Brain microvascular endothelial cell (primary cell): ENCODE measurements around the gene TOP2B.

Experiments
- DNase-seq: peaks from one replicate; pipeline ENCODE4 v3.0.0-alpha.2; 2020
- H3K27ac ChIP-seq: fragments of 250-450 bp; sonication (Bioruptor Pico); 2 replicates; pipeline ENCODE4 v1.5.1; 2020; ENCODE audit warnings: mild to moderate bottlenecking, moderate library complexity
- H3K27me3 ChIP-seq: fragments of 250-450 bp; sonication (Bioruptor Pico); replicated peaks from 2 replicates; pipeline ENCODE4 v1.5.1; 2020; ENCODE audit warnings: mild to moderate bottlenecking
- H3K36me3 ChIP-seq: fragments of 250-450 bp; sonication (Bioruptor Pico); replicated peaks from 2 replicates; pipeline ENCODE4 v1.5.1; 2020; ENCODE audit warnings: mild to moderate bottlenecking
- H3K4me3 ChIP-seq: 2 replicates; pipeline ENCODE4 v1.5.1; 2011; ENCODE audit warnings: low read depth, mild to moderate bottlenecking, control low read depth, low read length, moderate library complexity
- in situ Hi-C: cut with HindIII; loops from 2 replicates; pipeline ENCODE4 v1.10.0; 2017; ENCODE audit warnings: low sequenced_read_pairs, low pct_ligation_motif_present
- TF ChIP-seq, protein P1 (sequence below): IDR thresholded peaks from 2 replicates; pipeline ENCODE4 v1.5.1; 2011; ENCODE audit warnings: low read depth, mild to moderate bottlenecking, moderate library complexity, low read length, control low read depth, inconsistent platforms; ENCODE audit errors: missing control alignments

Gene TOP2B

DNA sequence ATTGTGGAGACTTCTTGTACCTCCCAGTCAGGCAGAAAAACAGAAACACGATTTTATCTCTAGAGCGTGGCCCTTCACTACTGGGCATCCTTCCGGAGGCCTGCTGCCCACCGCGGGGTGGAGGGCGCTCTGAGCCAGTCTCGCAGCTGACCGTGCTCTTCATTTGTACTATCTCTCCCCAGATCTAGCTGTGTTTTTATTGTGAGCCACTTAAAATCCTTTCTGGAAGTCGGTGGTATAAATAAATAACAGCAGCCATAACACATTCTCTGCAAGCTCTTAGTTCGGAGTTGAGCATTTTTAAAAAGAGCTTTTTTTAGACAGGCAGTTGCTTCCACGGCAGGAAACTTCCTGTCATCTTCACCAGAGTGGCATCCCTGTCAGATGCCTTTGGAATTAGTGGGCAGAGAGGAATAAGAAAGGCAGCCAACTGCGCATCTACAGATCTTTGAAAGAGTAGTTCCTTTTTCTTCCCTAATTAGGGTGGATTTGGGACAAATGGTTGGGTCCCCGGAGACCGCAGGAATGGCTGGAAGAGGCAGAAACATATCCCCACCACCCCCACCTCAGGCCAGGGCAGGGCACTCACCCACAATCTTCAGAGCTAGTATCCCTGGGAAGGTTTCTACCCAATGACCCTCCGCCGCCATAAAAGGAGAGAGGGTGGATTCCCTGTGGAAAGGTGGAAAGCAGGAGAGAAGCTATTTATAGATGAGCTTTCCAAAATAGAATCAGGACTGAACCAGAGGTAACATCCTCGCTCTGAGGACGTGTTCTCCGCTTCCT is 91.1 kb downstream of the TOP2B start:
- peak; percentile 61 for DNase-seq
- Histone ChIP-seq H3K27ac (peak overlapping the region; percentile 78), H3K27me3 (no peaks in the 10 kb centered on the region), H3K36me3 (peaks cover 51% of the 10 kb centered on the region), H3K4me3 (no peak overlapping the region)
- TF ChIP-seq, protein P1, sequence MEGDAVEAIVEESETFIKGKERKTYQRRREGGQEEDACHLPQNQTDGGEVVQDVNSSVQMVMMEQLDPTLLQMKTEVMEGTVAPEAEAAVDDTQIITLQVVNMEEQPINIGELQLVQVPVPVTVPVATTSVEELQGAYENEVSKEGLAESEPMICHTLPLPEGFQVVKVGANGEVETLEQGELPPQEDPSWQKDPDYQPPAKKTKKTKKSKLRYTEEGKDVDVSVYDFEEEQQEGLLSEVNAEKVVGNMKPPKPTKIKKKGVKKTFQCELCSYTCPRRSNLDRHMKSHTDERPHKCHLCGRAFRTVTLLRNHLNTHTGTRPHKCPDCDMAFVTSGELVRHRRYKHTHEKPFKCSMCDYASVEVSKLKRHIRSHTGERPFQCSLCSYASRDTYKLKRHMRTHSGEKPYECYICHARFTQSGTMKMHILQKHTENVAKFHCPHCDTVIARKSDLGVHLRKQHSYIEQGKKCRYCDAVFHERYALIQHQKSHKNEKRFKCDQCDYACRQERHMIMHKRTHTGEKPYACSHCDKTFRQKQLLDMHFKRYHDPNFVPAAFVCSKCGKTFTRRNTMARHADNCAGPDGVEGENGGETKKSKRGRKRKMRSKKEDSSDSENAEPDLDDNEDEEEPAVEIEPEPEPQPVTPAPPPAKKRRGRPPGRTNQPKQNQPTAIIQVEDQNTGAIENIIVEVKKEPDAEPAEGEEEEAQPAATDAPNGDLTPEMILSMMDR: no peak
- in situ Hi-C loops: no loop called here

DNA sequence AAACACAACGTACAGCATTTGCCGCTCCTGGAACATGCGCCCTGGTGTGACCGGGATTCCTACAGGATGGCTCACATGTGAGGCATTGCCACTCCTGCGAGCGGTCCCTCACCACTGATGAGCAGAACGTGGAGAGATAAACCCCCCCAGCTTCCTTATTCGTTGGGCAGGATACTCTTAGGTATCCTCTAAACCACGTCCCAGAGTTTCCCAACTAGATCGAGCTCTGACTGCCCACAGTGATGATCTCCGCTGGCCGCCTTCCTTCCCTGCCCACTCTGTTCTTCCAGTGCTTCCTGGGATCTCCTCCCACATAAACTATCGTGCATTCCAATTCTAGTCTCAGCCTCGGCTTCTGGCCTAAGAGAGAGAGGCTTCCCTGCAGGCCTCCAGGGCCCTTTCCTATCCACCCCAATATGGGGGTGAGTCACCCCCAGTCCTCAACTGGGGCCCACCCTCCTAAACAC is 91.8 kb downstream of the TOP2B start:
- no peaks in the 10 kb centered on the region for H3K27me3 ChIP-seq
- peaks cover 51% of the 10 kb centered on the region for H3K36me3 ChIP-seq
- DNase-seq: peak; percentile 66
- H3K4me3 ChIP-seq: no peak overlapping the region
- TF ChIP-seq, protein P1: no peak
- in situ Hi-C loops: no loop called here
- H3K27ac ChIP-seq: peak overlapping the region; percentile 78

DNA sequence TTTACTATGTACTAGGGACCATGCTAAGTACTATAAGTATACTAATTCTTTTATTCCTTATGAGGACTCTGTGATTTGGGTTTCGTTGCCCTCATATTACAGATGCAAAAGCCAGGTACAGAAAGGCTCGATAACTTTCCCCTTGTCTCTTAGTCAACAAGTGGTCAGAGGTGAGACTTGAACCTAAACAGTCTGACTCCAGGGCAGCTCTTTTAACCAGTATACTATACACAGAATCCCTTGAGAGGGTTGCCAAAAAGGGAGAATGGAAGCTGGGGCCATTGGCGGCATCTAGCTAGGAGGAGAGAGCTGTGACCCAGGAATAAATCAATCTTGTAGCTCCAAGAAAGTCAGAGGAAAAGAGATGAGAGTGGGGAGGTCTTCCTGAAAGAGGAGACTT is 92.4 kb downstream of the TOP2B start:
- Histone ChIP-seq H3K27ac (peak overlapping the region; percentile 78), H3K4me3 (no peak overlapping the region), H3K36me3 (peaks cover 53% of the 10 kb centered on the region), H3K27me3 (no peaks in the 10 kb centered on the region)
- TF ChIP-seq, protein P1: no peak
- in situ Hi-C loops: no loop called here
- DNase-seq: no peak

DNA sequence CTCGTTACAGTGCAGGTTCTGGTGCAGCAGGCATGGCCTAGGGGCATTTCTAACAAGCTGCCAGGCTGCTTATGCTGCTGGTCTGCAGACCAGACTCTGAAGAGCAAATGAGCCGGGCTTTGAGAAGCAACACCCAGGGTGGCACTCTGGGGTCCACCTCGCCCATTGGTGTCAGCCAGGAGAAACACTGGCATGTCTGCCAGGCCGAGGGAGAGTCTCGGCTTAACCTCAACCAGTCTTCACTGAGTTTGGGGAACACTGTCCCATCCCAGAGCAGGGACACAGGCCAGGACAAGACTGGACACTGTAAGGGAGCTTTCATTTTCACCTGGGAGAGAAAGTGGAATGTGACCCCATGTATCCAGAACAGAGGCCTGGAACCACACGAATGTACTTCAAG is 93.4 kb downstream of the TOP2B start:
- peaks cover 48% of the 10 kb centered on the region for H3K36me3 ChIP-seq
- TF ChIP-seq, protein P1: no peak

DNA sequence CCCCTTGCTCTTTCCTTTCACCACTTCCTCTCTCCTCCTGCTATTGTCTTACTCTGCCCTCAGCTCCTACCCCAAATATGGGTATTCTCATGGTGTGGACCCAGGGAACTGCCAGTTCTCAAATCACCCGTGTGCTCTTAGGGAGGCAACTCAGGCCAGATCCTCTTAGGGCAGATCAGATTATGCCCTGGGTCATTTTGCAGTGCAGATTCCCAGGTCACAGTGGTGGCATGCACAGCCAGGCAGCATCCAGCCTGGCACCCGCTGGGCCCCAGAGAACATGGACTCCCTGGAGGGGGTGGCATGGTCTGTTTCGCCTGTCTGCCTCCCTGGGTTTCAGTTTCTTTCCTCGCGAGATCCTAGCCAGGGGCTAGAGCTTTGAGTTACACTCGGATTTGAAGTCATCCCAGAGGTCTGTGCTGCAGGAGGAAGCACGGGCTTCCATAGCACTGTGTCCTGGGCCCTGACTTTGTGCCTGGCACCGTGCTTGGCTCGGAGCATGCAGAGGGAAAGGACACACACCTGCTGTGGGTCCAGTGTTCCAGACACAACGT is 96.1 kb downstream of the TOP2B start:
- TF ChIP-seq, protein P1: no peak
- H3K4me3 ChIP-seq: no peak overlapping the region
- no peaks in the 10 kb centered on the region for H3K27me3 ChIP-seq
- in situ Hi-C loops: no loop called here
- no peak for DNase-seq
- no peak overlapping the region for H3K27ac ChIP-seq
- peaks cover 34% of the 10 kb centered on the region for H3K36me3 ChIP-seq

More for the DNA sequence above, 93.4 kb downstream of the TOP2B start:
- Histone ChIP-seq H3K27ac (no peak overlapping the region), H3K4me3 (no peak overlapping the region), H3K27me3 (no peaks in the 10 kb centered on the region)
- in situ Hi-C loops: no loop called here
- DNase-seq: no peak
